Measurements from ENCODE around the gene CXCL10.
"Not testable (repeated sequence)": the region's sequence is repeated elsewhere in the genome, so short reads cannot be mapped to it uniquely, and the experiment has no call there.

Gene CXCL10

DNA sequence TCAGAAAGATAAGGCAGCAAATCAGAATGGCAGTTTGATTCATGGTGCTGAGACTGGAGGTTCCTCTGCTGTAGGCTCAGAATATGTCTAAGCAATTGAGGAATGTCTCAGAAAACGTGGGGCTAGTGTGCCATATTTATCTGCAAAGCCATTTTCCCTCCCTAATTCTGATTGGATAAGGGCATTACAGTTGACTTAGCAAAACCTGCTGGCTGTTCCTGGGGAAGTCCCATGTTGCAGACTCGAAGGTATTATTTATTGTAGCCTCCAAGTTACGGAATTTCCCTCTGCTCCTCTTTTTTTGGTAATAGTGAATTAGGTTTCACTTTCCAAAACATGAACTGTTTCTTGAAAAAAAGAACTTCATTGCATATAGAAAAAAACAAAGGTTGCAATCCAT is at the start of gene CXCL10:
TSS of gene CXCL10 (minus strand) at position 109 of the 400 bp plus-strand sequence. CDS start at position 43, 66 bp downstream.
- DNase-seq (ENCODE audit: low read depth in 2 of 2), result no peak

DNA sequence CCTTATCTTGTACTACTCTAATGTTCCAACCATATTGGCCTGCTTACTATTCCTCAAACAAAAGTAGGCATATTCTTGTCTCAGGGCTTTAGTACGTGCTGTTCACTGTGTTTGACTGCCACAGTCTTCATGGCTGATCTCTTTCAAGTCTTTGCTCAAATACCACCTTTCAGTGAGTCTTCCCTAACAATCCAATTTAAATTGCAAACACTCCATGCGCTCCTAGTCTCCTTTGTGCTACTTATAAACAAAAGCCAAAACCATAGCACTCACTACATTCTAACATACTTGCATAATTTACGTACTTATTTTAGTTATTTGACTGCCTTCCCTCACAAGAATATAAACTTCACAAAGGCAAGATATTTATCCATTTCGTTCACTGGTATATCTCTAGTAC is 49.5 kb upstream of the CXCL10 start:
- DNase-seq (ENCODE audit: low read depth in 2 of 2), result no peak

DNA sequence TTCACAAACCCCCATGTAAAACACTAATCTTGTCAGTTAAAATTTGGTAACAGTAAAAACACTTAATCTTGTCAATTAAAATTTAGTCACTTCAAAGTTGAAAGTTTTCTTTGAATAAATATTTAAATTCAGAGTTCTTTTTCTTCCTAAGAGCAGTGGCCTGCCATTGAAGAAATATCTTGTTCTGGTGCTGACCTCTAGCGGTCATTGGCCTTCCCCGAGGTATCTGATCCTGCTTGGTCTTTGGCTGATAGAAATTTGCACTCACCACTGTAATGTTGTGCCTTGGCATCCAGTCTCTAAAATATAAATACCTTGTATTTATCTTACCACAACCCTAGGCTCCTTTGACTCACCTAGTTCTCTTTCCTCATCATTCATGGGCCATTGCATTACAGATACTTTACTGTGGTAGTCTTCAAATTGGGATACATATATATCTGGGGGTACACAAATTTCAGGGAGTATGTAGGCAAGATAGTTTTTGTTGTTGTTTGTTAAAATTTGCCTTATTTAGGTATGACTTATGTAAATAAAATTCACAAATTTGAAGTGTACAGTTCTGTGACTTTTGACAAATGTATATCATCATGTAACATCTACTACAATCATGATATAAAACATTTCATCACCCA is 44.5 kb upstream of the CXCL10 start:
- peak; percentile 23 to 36 for DNase-seq (ENCODE audit: low read depth in 2 of 2)

DNA sequence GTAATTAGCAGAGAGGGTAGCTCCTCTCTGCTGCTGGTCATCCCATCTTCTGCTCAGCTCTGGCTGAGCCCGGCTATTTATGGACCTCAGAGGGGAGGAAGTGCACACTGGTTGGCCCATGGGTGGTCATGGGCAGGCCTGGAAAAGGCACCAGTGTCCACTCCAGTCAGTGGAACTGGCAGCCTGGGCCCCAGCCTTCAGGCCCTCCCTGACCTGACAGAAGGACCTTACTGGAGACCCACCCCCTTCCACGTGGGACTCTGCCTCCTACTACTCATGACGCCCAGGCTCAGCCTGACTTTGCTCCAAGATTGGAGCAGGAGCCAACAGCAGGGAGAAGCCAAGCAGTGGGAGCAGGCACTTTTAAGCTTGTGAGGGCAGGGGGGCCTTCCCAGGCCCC is 43.2 kb upstream of the CXCL10 start:
- DNase-seq (ENCODE audit: low read depth in 2 of 2), result no peak

DNA sequence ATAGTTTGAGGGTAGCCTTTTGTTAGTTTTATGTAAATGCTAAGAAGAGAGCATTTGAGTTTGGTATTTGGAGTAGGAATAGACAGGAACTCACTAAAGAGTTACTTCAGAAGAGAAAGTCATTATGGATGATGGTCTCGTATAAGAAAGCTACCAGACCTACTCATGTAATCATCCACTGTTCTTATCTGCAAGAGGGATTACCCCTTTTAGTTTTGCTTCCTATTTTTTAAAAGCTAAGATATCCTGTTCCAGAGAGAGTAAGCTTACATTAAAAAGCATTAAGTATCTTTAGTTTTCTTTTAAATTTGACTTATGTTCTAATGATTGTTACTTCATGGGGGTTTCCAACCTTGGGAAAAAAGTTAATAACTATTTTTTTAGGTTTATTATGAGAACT is 38.7 kb upstream of the CXCL10 start:
- DNase-seq (ENCODE audit: low read depth in 2 of 2), result no peak

DNA sequence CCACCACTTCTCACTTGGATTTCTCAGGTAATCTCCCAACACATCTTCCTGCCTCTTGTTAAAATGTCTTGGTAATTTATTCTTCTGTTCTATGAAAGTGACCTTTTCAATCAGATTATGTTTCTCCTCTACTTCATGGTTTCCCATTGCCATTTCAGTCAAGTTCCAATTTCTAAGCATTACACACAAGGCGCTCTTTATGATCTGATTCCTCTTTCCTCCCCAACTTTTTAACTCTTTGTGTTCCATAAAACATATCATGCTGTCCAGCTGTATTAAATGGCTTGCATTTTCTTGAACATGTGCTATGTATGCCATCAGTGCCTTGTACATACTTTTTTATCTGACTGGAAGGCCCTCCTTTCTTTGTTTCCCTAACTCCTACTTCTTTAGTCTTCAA is 38.1 kb upstream of the CXCL10 start:
- DNase-seq (ENCODE audit: low read depth in 2 of 2), result no peak

DNA sequence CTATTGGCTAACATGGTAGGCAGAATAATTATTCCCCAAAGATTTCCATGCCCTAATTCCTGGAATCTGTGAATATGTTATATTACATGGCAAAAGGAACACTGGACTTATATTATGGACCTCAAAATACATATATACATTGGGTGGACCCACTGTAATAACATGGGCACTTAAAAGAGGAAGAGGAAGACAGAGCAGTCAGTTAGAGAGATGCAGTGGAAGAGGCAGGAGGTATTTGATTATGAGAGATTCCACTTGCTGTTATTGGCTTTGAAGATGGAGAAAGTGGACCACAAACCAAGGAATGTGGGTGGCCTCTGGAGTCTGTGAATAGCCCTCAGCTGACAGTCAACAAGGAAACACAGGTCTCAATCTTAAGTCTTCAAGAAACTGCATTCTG is 37.2 kb upstream of the CXCL10 start:
- DNase-seq (ENCODE audit: low read depth in 2 of 2), result no peak

DNA sequence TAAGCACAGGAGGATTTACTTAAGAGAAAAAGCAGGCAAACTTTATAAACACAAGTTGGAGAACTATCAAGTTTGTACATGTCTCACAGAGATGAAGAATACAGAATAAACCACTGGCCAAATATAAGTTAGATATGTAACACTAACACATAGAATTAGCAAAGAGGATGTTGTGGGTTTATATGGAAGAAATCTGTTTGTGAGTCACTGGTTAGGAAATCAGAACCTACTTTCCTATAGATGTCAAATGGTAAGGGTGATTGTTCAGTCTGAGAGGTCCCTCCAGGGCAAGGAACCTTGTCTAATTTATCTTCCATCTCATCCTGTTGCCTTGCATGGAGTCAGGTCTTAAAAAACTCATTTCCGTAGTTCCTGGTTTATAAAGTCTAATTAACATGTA is 36.5 kb upstream of the CXCL10 start:
- no peak for DNase-seq (ENCODE audit: low read depth in 2 of 2)

DNA sequence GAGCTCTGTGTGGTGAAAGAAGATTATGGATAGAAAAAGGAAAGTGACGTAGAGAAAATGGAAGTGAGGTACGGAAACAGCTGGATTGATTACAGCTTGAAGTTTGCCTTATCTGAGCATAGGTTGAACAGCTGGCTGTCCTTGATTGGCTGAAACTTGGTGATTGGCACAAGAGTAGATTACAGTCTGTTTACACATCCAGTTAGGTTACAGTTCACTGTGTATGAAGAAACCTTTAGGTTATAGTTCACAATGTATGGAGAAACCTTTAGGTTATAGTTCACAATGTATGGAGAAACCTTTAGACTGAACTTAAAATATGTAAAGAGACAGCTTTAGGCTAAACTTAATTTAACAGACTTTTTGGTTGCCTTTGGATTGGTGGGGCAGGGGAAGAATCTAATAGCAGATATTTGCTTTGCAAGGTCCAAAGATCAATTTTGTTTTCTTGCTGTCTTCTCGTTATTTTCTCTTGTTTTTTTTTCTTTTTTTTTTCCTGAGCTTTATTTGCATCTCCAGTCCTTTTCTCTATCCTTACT is 35.7 kb upstream of the CXCL10 start:
- no peak for DNase-seq (ENCODE audit: low read depth in 2 of 2)

DNA sequence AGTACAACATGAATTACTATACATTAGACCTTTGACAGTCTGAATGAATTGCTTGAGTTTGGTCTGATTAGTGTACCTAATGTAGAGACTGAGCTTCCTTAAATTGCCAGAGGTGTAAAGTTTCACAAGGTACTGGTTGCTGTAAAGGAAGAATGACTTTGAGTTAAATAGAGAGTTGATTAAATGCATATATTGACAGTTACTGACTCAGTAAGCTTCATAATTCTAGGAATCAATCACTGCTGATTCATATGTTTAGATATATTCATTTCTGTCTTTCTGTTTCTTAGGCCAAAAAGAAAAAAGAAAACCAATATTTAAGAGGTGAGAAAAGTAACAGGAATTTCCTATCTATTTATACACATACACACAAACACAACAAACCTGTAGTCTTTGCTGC is 35.0 kb upstream of the CXCL10 start:
- DNase-seq (ENCODE audit: low read depth in 2 of 2), result no peak

DNA sequence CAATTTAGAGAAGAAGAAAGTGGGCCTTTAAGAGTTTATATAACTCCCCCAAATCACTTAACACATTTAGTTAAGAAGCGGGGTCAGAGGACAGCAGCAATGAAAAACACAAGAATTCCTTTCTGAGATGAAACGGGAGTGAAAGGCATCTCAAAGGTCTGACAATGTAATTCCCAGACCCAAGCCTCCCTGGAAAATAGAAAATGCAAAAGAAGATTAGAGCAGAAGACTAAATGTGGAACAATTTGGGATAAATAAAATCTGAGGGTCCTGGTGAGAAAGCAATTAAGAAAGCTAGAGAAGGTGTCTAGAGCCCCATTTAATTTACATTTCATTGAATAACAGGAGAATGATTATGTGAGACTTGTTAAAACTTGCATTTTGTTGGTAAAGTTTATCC is 32.1 kb upstream of the CXCL10 start:
- DNase-seq (ENCODE audit: low read depth in 2 of 2), result no peak

DNA sequence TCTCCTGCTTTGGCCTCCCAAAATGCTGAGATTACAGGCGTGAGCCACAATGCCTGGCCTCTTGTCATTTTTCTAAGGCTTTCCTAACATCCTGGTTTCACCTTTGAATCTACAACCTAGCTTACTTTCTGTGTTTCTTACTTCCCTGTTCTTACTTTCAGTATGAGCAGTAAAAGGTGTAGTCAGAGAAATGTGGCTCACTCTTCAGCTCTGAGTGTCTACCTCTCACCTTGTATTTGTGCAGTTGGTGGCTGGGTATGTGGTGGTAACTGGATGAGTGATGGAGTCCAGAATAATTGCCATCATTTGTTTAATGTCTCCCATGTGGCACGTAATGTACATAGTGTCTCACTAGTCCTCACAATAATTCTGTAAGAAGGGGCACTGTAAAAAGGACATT is 31.7 kb upstream of the CXCL10 start:
- DNase-seq (ENCODE audit: low read depth in 2 of 2), result peak in 1 of 2 donors; percentile 17

DNA sequence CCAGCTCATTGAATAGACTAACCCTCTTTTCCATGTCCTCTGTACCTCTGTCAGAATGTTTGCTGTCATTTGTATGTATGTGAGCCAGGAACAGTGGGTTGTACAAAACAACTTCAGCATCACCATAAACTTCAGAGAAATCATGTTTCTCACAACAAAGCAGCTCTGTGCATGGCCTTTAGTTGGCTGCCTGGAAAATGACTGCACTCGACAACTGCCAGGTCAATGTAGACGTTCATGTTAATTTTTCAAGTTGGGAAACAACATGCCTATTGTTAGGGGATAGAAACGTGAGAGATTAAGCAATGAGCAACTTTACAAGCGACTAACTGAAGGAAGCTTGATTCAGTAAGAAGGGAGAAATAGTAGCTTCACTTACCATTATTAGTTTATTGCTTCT is 30.4 kb upstream of the CXCL10 start:
- DNase-seq (ENCODE audit: low read depth in 2 of 2), result no peak

DNA sequence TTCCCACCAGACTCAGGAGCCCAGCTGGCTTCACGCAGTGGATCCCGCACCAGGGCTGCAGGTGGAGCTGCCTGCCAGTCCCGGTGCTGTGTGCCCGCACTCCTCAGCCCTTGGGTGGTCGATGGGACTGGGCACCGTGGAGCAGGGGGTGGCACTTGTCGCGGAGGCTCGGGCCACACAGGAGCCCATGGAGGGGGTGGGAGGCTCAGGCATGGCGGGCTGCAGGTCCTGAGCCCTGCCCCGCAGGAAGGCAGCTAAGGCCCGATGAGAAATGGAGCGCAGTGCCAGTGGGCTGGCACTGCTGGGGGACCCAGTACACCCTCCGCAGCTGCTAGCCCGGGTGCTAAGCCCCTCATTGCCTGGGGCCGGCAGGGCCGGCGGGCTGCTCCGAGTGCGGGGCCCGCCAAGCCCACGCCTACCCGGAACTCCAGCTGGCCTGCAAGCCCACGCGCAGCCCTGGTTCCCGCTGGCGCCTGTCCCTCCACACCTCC is 27.3 kb upstream of the CXCL10 start:
- DNase-seq (ENCODE audit: low read depth in 2 of 2), result not testable (repeated sequence)

DNA sequence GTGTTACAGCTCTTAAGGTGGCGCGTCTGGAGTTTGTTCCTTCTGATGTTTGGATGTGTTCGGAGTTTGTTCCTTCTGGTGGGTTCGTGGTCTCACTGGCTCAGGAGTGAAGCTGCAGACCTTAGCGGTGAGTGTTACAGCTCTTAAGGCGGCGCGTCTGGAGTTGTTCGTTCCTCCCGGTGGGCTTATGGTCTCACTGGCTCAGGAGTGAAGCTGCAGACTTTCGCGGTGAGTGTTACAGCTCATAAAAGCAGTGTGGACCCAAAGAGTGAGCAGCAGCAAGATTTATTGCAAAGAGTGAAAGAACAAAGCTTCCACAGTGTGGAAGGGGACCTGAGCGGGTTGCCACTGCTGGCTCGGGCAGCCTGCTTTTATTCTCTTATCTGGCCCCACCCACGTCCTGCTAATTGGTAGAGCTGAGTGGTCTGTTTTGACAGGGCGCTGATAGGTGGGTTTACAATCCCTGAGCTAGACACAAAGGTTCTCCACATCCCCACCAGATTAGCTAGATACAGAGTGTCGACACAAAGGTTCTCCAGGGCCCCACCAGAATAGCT is 26.6 kb upstream of the CXCL10 start:
- not testable (repeated sequence) for DNase-seq (ENCODE audit: low read depth in 2 of 2)

DNA sequence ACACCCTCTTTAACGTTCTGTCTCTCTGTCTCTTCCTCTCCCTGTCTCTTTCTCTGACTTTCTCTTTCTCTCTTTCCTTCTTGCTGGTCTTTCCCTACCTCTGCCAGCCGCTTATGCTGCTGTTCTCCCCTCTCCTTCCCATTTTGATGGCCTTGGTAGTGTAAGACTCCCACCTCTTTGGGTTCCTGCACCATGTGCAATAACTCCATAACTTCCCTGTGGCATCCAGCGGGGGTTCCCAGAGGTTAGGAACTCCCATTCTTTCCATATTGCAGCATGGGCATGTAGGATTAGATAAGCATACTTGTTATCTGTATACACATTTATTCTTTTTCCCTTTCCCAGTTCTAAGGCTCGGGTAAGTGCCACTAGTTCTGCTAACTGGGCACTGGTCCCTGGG is 21.4 kb upstream of the CXCL10 start:
- DNase-seq (ENCODE audit: low read depth in 2 of 2), result not testable (repeated sequence)

DNA sequence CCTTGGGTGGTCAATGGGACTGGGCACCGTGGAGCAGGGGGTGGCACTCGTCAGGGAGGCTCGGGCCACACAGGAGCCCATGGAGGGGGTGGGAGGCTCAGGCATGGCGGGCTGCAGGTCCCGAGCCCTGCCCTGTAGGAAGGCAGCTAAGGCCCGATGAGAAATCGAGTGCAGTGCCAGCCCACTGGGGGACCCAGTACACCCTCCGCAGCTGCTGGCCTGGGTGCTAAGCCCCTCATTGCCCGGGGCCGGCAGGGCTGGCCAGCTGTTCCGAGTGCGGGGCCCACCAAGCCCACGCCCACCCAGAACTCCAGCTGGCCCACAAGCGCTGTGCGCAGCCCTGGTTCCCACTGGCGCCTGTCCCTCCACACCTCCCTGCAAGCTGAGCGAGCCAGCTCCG is 20.0 kb upstream of the CXCL10 start:
- not testable (repeated sequence) for DNase-seq (ENCODE audit: low read depth in 2 of 2)

DNA sequence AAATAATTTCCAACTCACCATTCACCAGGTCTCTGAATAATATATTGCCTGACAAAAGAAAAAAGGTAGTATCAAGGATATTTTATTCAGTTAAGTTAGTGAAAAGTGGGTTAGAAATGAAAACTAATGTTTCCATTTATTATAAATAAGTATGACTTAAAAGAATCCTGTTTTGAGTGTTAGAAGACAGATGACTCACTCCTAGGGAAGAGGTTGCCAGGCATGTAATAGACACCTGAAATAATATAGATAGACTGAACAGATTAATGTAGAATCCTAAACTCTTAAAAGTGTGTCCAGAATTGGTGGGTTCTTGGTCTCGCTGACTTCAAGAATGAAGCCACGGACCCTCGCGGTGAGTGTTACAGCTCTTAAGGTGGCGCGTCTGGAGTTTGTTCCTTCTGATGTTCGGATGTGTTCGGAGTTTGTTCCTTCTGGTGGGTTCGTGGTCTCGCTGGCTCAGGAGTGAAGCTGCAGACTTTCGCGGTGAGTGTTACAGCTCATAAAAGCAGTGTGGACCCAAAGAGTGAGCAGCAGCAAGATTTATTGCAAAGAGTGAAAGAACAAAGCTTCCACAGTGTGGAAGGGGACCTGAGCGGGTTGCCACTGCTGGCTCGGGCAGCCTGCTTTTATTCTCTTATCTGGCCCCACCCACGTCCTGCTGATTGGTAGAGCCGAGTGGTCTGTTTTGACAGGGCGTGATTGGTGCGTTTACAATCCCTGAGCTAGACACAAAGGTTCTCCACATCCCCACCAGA is 19.1 kb upstream of the CXCL10 start:
- not testable (repeated sequence) for DNase-seq (ENCODE audit: low read depth in 2 of 2)

DNA sequence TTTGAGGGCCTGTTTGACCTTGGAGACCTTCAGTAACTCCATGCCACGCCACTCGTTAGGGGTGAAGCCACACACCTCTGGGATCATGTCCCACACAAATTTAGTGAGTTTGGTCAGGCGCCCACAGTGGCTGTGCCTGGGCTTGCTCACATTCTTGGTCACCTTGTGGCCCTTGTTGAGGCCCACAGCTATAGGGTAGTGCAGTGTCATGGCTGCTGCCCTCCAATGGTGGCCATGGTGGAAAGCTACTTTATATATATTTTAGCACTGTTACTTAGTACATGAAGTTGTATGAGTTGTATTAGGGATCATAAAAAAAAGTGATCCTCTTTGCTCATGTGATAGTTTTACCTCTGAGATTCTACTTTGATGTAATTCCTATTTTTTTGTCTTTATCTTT is 13.6 kb upstream of the CXCL10 start:
- DNase-seq (ENCODE audit: low read depth in 2 of 2), result no peak

DNA sequence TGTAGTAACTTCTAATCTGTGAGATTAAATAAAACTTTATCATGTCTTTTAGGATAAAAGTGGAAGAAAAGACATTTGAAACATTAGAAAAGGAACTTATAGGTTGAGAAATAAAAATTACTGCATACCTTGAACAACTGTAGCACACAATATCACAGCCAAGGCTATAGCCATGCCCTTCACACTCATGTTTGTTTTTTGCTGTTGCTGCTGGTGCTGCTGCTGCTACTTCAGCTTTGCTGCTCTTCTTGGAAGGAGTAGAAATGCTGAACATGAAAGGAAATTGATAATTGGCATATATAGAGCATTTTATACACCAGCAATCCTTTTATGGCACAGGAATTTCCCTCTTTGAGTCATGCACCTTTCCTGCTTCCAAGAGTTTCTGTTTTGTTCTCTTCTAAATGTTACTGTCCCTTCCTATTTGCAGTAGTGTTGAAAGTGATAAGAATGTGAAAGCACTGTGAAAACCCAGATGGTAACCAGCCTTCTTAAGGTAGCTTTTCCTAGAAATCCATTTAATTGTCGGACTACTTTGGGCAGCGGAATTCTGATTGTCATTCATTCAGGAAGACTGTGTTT is 12.6 kb upstream of the CXCL10 start, which contains the start of gene CXCL11:
TSS of gene CXCL11 (minus strand) at position 272 of the 582 bp plus-strand sequence. CDS start at position 189, 83 bp downstream.
- DNase-seq (ENCODE audit: low read depth in 2 of 2), result no peak

DNA sequence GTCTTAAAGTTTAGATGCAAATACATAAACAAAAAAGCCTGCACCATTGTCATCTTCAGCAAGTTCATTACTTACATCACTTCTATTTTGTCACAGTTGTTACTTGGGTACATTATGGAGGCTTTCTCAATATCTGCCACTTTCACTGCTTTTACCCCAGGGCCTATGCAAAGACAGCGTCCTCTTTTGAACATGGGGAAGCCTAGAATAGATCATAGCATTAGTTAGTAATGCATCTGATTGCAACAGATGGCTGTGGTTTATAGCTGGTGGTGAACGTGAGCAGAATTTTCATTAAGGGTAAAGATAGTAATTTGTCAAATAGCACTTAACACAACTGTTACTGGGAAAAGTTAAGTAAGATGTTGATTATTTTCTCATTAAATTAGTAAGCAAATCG is 11.8 kb upstream of the CXCL10 start:
- DNase-seq (ENCODE audit: low read depth in 2 of 2), result no peak

DNA sequence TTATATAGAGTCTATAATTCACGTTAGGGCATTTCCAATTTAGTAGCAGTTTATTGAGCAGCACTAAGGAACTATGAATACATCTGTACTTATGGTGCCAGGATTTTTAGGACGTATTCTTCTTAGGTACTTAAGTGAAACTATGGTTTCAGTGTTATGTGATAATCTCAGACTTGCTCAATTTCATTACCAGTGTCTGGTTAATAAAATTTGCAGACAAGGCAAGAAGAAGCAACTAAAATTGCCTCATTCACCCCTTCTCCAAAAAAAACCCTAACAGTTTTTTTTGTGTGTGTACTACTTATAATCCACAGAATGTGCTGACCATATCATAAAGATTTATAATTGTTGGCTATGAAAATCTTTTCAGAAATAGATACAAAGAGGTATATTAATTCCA is 6.0 kb upstream of the CXCL10 start:
- no peak for DNase-seq (ENCODE audit: low read depth in 2 of 2)

Data from stimulated activated CD8-positive, alpha-beta memory T cell treated with anti-CD3 and anti-CD28 coated beads, Interleukin-15, amount 100 ng/mL, for 48 hours (primary cell).